Activated gamma-delta T cell (primary cell): ENCODE data around the gene UBE2O.
"Not testable (repeated sequence)": the region's sequence is repeated elsewhere in the genome, so short reads cannot be mapped to it uniquely, and the experiment has no call there.

Source experiments
- DNase-seq: peaks from one replicate; lab custom pipeline; 2025; lab: John Stamatoyannopoulos, UW

Gene UBE2O

GRCh38 chr17:76370261-76370993 is 82.5 kb downstream of the UBE2O start:
- no peak for DNase-seq

- DNase-seq, result no peak
Observed at GRCh38 chr17:76369804-76370203, 83.1 kb downstream of the UBE2O start.

GRCh38 chr17:76369379-76369778 is 83.6 kb downstream of the UBE2O start:
- no peak for DNase-seq

GRCh38 chr17:76368545-76368944 is 84.4 kb downstream of the UBE2O start:
- DNase-seq, result no peak

GRCh38 chr17:76367642-76368041 is 85.3 kb downstream of the UBE2O start:
- no peak for DNase-seq

GRCh38 chr17:76366247-76366646 is 86.7 kb downstream of the UBE2O start:
- no peak for DNase-seq

GRCh38 chr17:76365256-76365903 is 87.6 kb downstream of the UBE2O start:
- no peak for DNase-seq

- no peak for DNase-seq
Observed at GRCh38 chr17:76363107-76363842, 89.7 kb downstream of the UBE2O start.

GRCh38 chr17:76360461-76360860 is 92.5 kb downstream of the UBE2O start:
- DNase-seq, result no peak

- not testable (repeated sequence) for DNase-seq
Observed at GRCh38 chr17:76359776-76360175, 93.2 kb downstream of the UBE2O start.

GRCh38 chr17:76359375-76359774 is 93.6 kb downstream of the UBE2O start:
- DNase-seq, result no peak

- DNase-seq, result no peak
Observed at GRCh38 chr17:76357597-76358158, 95.3 kb downstream of the UBE2O start.

GRCh38 chr17:76356803-76357456 is 96.0 kb downstream of the UBE2O start:
- DNase-seq, result no peak

GRCh38 chr17:76354747-76355310 is 98.1 kb downstream of the UBE2O start:
- DNase-seq, result no peak

- no peak for DNase-seq
Observed at GRCh38 chr17:76354317-76354729, 98.6 kb downstream of the UBE2O start.

GRCh38 chr17:76353599-76354316 is 99.2 kb downstream of the UBE2O start, which contains the start of gene PRPSAP1:
Gene PRPSAP1, minus strand, starts transcription at chr17:76353916. Its CDS starts 213 bp downstream, at chr17:76353703.
- peak; percentile 58 for DNase-seq

GRCh38 chr17:76353004-76353598 is 99.9 kb downstream of the UBE2O start:
- peak; percentile 18 for DNase-seq

- DNase-seq, result no peak
Observed at GRCh38 chr17:76351526-76352071, 101.4 kb downstream of the UBE2O start.

GRCh38 chr17:76350463-76350862 is 102.5 kb downstream of the UBE2O start:
- no peak for DNase-seq

GRCh38 chr17:76346936-76347335 is 106.0 kb downstream of the UBE2O start:
- DNase-seq, result not testable (repeated sequence)
